Psoas muscle (tissue), 8 donors: ENCODE results near the gene LDHD. TPM values are rescaled to one million over a fixed set of nuclear protein-coding genes. Genes with fewer than 3 reads are reported as not detected.
A peak's percentile ranks its signal among the peaks of the same experiment; 100 is the strongest.

ENCODE experiments used
- ATAC-seq, 4 donors: fragments of 200-7000 bp; cut with Tn5 transposase; one replicate each; pipeline ENCODE4 v1.9.1; 2020; ENCODE audit warnings: moderate library complexity in 3 of 4, mild to moderate bottlenecking in 2 of 4
- DNase-seq, 2 donors: peaks; one replicate each; pipeline ENCODE4 v3.0.0-alpha.2; 2020
- H3K27ac ChIP-seq: fragments of 200-600 bp; one replicate; pipeline ENCODE4 v1.8.0; 2022
- H3K27me3 ChIP-seq, 3 donors: fragments of 200-600 bp in 1 of 3; one replicate each; pipeline versions ENCODE4 v1.6.1 to v1.8.0; 2013 to 2022; ENCODE audit warnings: low read length in 2 of 3, mild to moderate bottlenecking in 2 of 3, moderate library complexity in 1 of 3; ENCODE audit not compliant: insufficient read depth in 3 of 3
- H3K36me3 ChIP-seq, 2 donors: fragments of 200-600 bp in 1 of 2; one replicate each; pipeline versions ENCODE4 v1.6.1 to v1.8.0; 2013 to 2022; ENCODE audit warnings: low read depth in 1 of 2, mild to moderate bottlenecking in 1 of 2, moderate library complexity in 1 of 2; ENCODE audit not compliant: insufficient read depth in 1 of 2
- H3K4me1 ChIP-seq: fragments of 200-600 bp; one replicate; pipeline ENCODE4 v1.8.0; 2022
- H3K4me3 ChIP-seq: fragments of 200-600 bp; one replicate; pipeline ENCODE4 v1.8.0; 2022; ENCODE audit warnings: mild to moderate bottlenecking
- H3K9me3 ChIP-seq: fragments of 200-600 bp; one replicate; pipeline ENCODE4 v1.8.0; 2022
- CTCF ChIP-seq: fragments of 200-600 bp; IDR thresholded peaks from one replicate; pipeline ENCODE4 v1.8.0; 2022; ENCODE audit warnings: antibody characterized with exemption
- WGBS, 3 donors: extraction: QIAGEN DNeasy Blood & Tissue Kit; methylation state at CpG; one replicate each; pipeline versions ENCODE4 v1.1.6 to v1.1.7; 2013; 5-methylcytosine and 5-hydroxymethylcytosine counted together
- intact Hi-C, 2 donors: fragments of 100-400 bp; cut with DNase I; formaldehyde crosslinking; loops; one replicate each; pipeline versions ENCODE4 v1.11.0 to v1.14.2; 2022
- polyA plus RNA-seq, 3 donors: library from polyadenylated mRNA; stranded (reverse); fragments of 200-250 nt; gene quantifications; one replicate each; pipeline ENCODE4 v1.2.3, GENCODE V29; 2013
- total RNA-seq, 4 donors: library from RNA; stranded (reverse); fragmentation: NEBNext Ultra II Directional in 2 of 4; extraction: Animal tissue kit (Norgen Biotek cat#: 25700) in 2 of 4; gene quantifications; one replicate each; pipeline versions ENCODE4 v1.2.1 to v1.2.4, GENCODE V29; 2021 to 2023
- donor health status: healthy with polysubstance abuse.
- donor health status: DM: no; HTN: no; CAD: no; lungs with moderate emphysema.
- donor health status: Bipolar disorder and iron deficiency.
- donor health status: healthy.
- donor health status: DM: yes; HTN: yes; CAD: no.
- donor health status: DM: no; HTN: no; CAD: no.
- donor health status: DM: no; HTN: no; CAD: no.
- donor health status: DM: yes; HTN: yes; CAD: no.

The LDHD gene
- total and polyA plus RNA-seq, 7 donors = 20.5 to 66.6 (median 35.7) TPM

GRCh38 chr16:75118943-75119539, 2.5 kb upstream of the LDHD start:
- 85 to 94% (median 88%) methylated on average over 6 of the region's 6 CpGs for WGBS, 3 donors
- Histone ChIP-seq H3K27ac (no peak overlapping the region), H3K36me3 (peaks cover 0 to 6% of the 10 kb centered on the region in 2 donors), H3K27me3 (no peaks in the 10 kb centered on the region), H3K4me1 (peaks cover 25% of the 10 kb centered on the region), H3K9me3 (peaks cover 14% of the 10 kb centered on the region), H3K4me3 (no peak overlapping the region)
- no peak for ATAC-seq
- no peak for TF ChIP-seq CTCF
- no peak for DNase-seq
- intact Hi-C loops = no loop called here

- DNase-seq (no peak), ATAC-seq (peak in 1 of 4 donors; percentile 1)
- peak overlapping the region; percentile 84 for H3K27ac ChIP-seq
- no peaks in the 10 kb centered on the region for H3K27me3 ChIP-seq
- peak overlapping the region; percentile 77 for H3K4me3 ChIP-seq
- TF ChIP-seq CTCF = no peak
- peaks cover 0 to 22% of the 10 kb centered on the region in 2 donors for H3K36me3 ChIP-seq
- H3K4me1 ChIP-seq = peaks cover 34% of the 10 kb centered on the region
- 13 to 20% (median 14%) methylated on average over 3 of the region's 3 CpGs for WGBS, 3 donors
- intact Hi-C loops = no loop called here
- peaks cover 6% of the 10 kb centered on the region for H3K9me3 ChIP-seq
Observed at GRCh38 chr16:75116911-75117245, 298 bp upstream of the LDHD start.

- TF ChIP-seq CTCF = no peak
- Histone ChIP-seq H3K4me1 (peaks cover 49% of the 10 kb centered on the region), H3K27me3 (no peaks in the 10 kb centered on the region), H3K27ac (peak overlapping the region; percentile 84), H3K9me3 (no peaks in the 10 kb centered on the region), H3K4me3 (peak overlapping the region; percentile 77), H3K36me3 (peaks cover 0 to 22% of the 10 kb centered on the region in 2 donors)
- intact Hi-C loops = no loop called here
- DNase-seq (no peak), ATAC-seq (no peak)
- WGBS, 3 donors = 84 to 89% (median 86%) methylated on average over 44 to 45 of the region's 45 CpGs
Observed at GRCh38 chr16:75114946-75115825, 1.4 kb downstream of the LDHD start.

- Histone ChIP-seq H3K4me1 (peaks cover 55% of the 10 kb centered on the region), H3K27ac (peak overlapping the region; percentile 84), H3K4me3 (no peak overlapping the region), H3K27me3 (no peaks in the 10 kb centered on the region), H3K9me3 (no peaks in the 10 kb centered on the region), H3K36me3 (peaks cover 0 to 22% of the 10 kb centered on the region in 2 donors)
- ATAC-seq = no peak
- 83 to 89% (median 83%) methylated on average over 38 to 44 of the region's 44 CpGs for WGBS, 3 donors
- DNase-seq = no peak
- intact Hi-C loops = no loop called here
- TF ChIP-seq CTCF = no peak
Observed at GRCh38 chr16:75114179-75114945, 2.2 kb downstream of the LDHD start.
